Breast epithelium (tissue), 4 donors: Measurements from ENCODE around the gene RPS21. TPM values are rescaled to one million over a fixed set of nuclear protein-coding genes. Genes with fewer than 3 reads are reported as not detected.

Experiments
- DNase-seq, 2 donors: peaks; one replicate each; pipeline ENCODE4 v3.0.0-alpha.2; 2019; ENCODE audit warnings: low spot score in 2 of 2
- H3K27ac ChIP-seq, 2 donors: fragments of 200-600 bp; sonication (generic) in 1 of 2; one replicate each; pipeline ENCODE4 v1.5.1; 2016 to 2019; ENCODE audit warnings: mild to moderate bottlenecking in 1 of 2
- H3K27me3 ChIP-seq, 2 donors: fragments of 200-600 bp; sonication (generic) in 1 of 2; one replicate each; pipeline versions ENCODE4 v1.5.1 to v1.6.0; 2017 to 2019; ENCODE audit warnings: control low read depth in 1 of 2, mild to moderate bottlenecking in 1 of 2
- H3K36me3 ChIP-seq: fragments of 200-600 bp; one replicate; pipeline ENCODE4 v1.5.1; 2019
- H3K4me1 ChIP-seq, 2 donors: fragments of 200-600 bp; sonication (generic); one replicate each; pipeline ENCODE4 v1.5.1; 2016 to 2019; ENCODE audit warnings: control low read depth in 1 of 2
- H3K4me3 ChIP-seq, 3 donors: fragments of 200-600 bp; sonication (generic); 1 replicate in 2 of 3; 2 replicates in 1 of 3; pipeline ENCODE4 v1.5.1; 2016 to 2019; ENCODE audit warnings: mild to moderate bottlenecking in 3 of 3, moderate library complexity in 2 of 3
- H3K9me3 ChIP-seq, 2 donors: fragments of 200-600 bp; sonication (generic) in 1 of 2; one replicate each; pipeline ENCODE4 v1.5.1; 2016 to 2019; ENCODE audit warnings: control low read depth in 1 of 2
- CTCF ChIP-seq, 3 donors: fragments of 450-650 bp; IDR thresholded peaks; one replicate each; pipeline ENCODE4 v1.5.1; 2016 to 2017; ENCODE audit warnings: antibody characterized with exemption in 3 of 3, mild to moderate bottlenecking in 3 of 3, moderate library complexity in 3 of 3
- POLR2A ChIP-seq: fragments of 450-650 bp; IDR thresholded peaks from one replicate; pipeline ENCODE4 v1.6.1; 2016; ENCODE audit warnings: antibody characterized with exemption, mild to moderate bottlenecking, moderate library complexity
- POLR2AphosphoS5 ChIP-seq, 3 donors: sonication (generic); formaldehyde crosslinking; IDR thresholded peaks; one replicate each; pipeline ENCODE4 v1.6.1; 2017; ENCODE audit warnings: antibody characterized with exemption in 3 of 3
- intact Hi-C: fragments of 100-400 bp; cut with DNase I; formaldehyde crosslinking; loops from one replicate; pipeline ENCODE4 v1.15.1; 2023; ENCODE audit warnings: low total_unique reads
- total RNA-seq, 3 donors: library from RNA; depleted of rRNA; stranded (reverse); fragments of >200 nt; gene quantifications; one replicate each; pipeline ENCODE4 v1.1.0, GENCODE V29; 2016

The RPS21 gene
- total RNA-seq, 3 donors from 2014 or later, result 1,723 to 3,116 (median 2,974) TPM

- intact Hi-C loops, result no loop called here
- no peak for DNase-seq
- peaks cover 0 to 8% of the 10 kb centered on the region in 2 donors for H3K27me3 ChIP-seq
Observed at GRCh38 chr20:62428396-62429295, 41.7 kb downstream of the RPS21 start.

GRCh38 chr20:62429455-62430310 lies 42.8 kb downstream of the RPS21 start:
- TF ChIP-seq POLR2AphosphoS5 (IDR thresholded peaks at IDR 0.05) (no peak), POLR2A (no peak), CTCF (IDR thresholded peaks at IDR 0.05) (no peak)
- intact Hi-C loops, result no loop called here
- no peaks in the 10 kb centered on the region for H3K36me3 ChIP-seq
- H3K27me3 ChIP-seq, result no peaks in the 10 kb centered on the region
- no peak overlapping the region for H3K27ac ChIP-seq
- peaks cover 9 to 11% of the 10 kb centered on the region in 2 donors for H3K4me1 ChIP-seq
- H3K4me3 ChIP-seq, result no peak overlapping the region
- DNase-seq, result no peak
- no peaks in the 10 kb centered on the region for H3K9me3 ChIP-seq

More at GRCh38 chr20:62428396-62429295, 41.7 kb downstream of the RPS21 start:
- Histone ChIP-seq H3K9me3 (no peaks in the 10 kb centered on the region), H3K4me1 (peaks cover 9 to 11% of the 10 kb centered on the region in 2 donors), H3K4me3 (no peak overlapping the region), H3K27ac (peak overlapping the region; percentile 65 to 72), H3K36me3 (no peaks in the 10 kb centered on the region)
- TF ChIP-seq POLR2A (no peak), POLR2AphosphoS5 (IDR thresholded peaks at IDR 0.05) (no peak), CTCF (IDR thresholded peaks at IDR 0.05) (no peak)

- DNase-seq, result no peak
- H3K9me3 ChIP-seq, result no peaks in the 10 kb centered on the region
- no peak overlapping the region for H3K4me3 ChIP-seq
- peaks cover 9 to 11% of the 10 kb centered on the region in 2 donors for H3K4me1 ChIP-seq
- no peak overlapping the region for H3K27ac ChIP-seq
- TF ChIP-seq POLR2AphosphoS5 (IDR thresholded peaks at IDR 0.05) (no peak), CTCF (IDR thresholded peaks at IDR 0.05) (no peak), POLR2A (no peak)
- H3K27me3 ChIP-seq, result no peaks in the 10 kb centered on the region
- intact Hi-C loops, result no loop called here
- H3K36me3 ChIP-seq, result no peaks in the 10 kb centered on the region
Observed at GRCh38 chr20:62430311-62430853, 43.5 kb downstream of the RPS21 start.

- H3K27me3 ChIP-seq, result peaks cover 0 to 5% of the 10 kb centered on the region in 2 donors
- no peak overlapping the region for H3K27ac ChIP-seq
- DNase-seq, result no peak
- peaks cover 9 to 11% of the 10 kb centered on the region in 2 donors for H3K4me1 ChIP-seq
- no peak for TF ChIP-seq CTCF (IDR thresholded peaks at IDR 0.05)
- no peaks in the 10 kb centered on the region for H3K9me3 ChIP-seq
- H3K4me3 ChIP-seq, result no peak overlapping the region
- intact Hi-C loops, result no loop called here
- H3K36me3 ChIP-seq, result no peaks in the 10 kb centered on the region
Observed at GRCh38 chr20:62430866-62431447, 44.1 kb downstream of the RPS21 start.
